ENCODE data around the gene DCP1B.

Gene DCP1B

GRCh38 chr12:1978078-1978862 lies 26.0 kb downstream of the DCP1B start:
- peaks cover 33% of the 10 kb centered on the region for H3K4me1 ChIP-seq (ENCODE audit: low read depth, poor library complexity, severe bottlenecking)
- TF ChIP-seq, protein P1, sequence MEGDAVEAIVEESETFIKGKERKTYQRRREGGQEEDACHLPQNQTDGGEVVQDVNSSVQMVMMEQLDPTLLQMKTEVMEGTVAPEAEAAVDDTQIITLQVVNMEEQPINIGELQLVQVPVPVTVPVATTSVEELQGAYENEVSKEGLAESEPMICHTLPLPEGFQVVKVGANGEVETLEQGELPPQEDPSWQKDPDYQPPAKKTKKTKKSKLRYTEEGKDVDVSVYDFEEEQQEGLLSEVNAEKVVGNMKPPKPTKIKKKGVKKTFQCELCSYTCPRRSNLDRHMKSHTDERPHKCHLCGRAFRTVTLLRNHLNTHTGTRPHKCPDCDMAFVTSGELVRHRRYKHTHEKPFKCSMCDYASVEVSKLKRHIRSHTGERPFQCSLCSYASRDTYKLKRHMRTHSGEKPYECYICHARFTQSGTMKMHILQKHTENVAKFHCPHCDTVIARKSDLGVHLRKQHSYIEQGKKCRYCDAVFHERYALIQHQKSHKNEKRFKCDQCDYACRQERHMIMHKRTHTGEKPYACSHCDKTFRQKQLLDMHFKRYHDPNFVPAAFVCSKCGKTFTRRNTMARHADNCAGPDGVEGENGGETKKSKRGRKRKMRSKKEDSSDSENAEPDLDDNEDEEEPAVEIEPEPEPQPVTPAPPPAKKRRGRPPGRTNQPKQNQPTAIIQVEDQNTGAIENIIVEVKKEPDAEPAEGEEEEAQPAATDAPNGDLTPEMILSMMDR (conservative IDR thresholded peaks at IDR 0.05; ENCODE audit: low read depth, low read length): no peak
- H3K79me2 ChIP-seq (ENCODE audit: insufficient read depth, low read depth): no peaks in the 10 kb centered on the region
- no peaks in the 10 kb centered on the region for H3K27me3 ChIP-seq (ENCODE audit: insufficient read depth, low read depth)
- peak overlapping the region; percentile 20; the same call in 1 of the 2 replicates for H3K27ac ChIP-seq
- H3K9ac ChIP-seq: 0 out of 2 replicates have a peak overlapping the region, but pooled peaks have one; percentile 21
- no peak overlapping the region for H3K4me3 ChIP-seq (IDR thresholded peaks at IDR 0.05; ENCODE audit: insufficient read depth, low read depth, low read length)
- H4K20me1 ChIP-seq (ENCODE audit: insufficient read depth): no peaks in the 10 kb centered on the region
- no peaks in the 10 kb centered on the region for H3K36me3 ChIP-seq (ENCODE audit: insufficient read depth)
- H2AFZ ChIP-seq (ENCODE audit: low read depth): no peak overlapping the region
- peak overlapping the region; percentile 38 for H3K4me2 ChIP-seq

DNA sequence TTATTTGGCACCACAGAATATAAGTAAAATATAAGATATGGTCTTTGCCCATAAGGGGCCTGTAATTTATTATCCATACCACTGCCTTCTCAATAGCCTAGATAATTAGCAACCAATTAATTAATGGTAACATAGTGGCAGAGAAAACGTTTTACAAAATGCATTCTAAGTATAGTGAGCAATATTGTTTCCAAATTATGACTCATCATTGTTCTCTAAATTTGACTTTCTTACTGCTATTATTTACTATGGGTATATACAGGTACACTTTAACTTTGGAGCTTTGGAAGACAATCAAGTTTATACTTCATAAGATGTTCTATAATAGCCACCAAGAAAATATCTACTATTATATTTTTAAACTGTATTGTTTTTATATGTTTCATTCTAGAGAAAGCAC lies 26.7 kb downstream of the DCP1B start:
- no peak overlapping the region for H2AFZ ChIP-seq (ENCODE audit: low read depth)
- peak overlapping the region; percentile 38 for H3K4me2 ChIP-seq
- H3K4me1 ChIP-seq (ENCODE audit: low read depth, poor library complexity, severe bottlenecking): peaks cover 28% of the 10 kb centered on the region
- peak overlapping the region; percentile 20; the same call in 1 of the 2 replicates for H3K27ac ChIP-seq
- H3K27me3 ChIP-seq (ENCODE audit: insufficient read depth, low read depth): no peaks in the 10 kb centered on the region
- no peaks in the 10 kb centered on the region for H3K79me2 ChIP-seq (ENCODE audit: insufficient read depth, low read depth)
- H3K4me3 ChIP-seq (IDR thresholded peaks at IDR 0.05; ENCODE audit: insufficient read depth, low read depth, low read length): no peak overlapping the region
- H3K36me3 ChIP-seq (ENCODE audit: insufficient read depth): no peaks in the 10 kb centered on the region
- H4K20me1 ChIP-seq (ENCODE audit: insufficient read depth): no peaks in the 10 kb centered on the region
- TF ChIP-seq, protein P1 (conservative IDR thresholded peaks at IDR 0.05; ENCODE audit: low read depth, low read length): no peak
- H3K9ac ChIP-seq: 0 out of 2 replicates have a peak overlapping the region, but pooled peaks have one; percentile 21

DNA sequence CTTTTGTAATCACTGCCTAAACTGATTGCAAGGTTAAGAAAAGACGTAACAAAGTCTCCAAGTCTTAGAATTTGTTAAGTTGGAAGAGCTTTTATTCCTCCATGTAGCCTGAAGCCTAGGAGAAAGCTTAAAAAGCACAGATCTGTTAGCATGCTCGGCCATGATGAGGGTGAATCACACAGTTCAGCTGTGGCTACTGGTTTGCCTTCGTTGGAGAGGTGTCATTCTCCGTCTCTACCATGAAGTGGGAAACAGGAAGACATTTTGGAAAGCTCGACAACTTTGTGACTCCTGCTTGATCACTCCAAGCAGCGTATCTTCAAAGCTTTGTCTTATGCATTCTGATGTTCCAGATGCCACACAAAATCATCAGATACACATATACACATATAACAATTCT lies 27.1 kb downstream of the DCP1B start:
- no peaks in the 10 kb centered on the region for H3K36me3 ChIP-seq (ENCODE audit: insufficient read depth)
- no peak overlapping the region for H2AFZ ChIP-seq (ENCODE audit: low read depth)
- no peaks in the 10 kb centered on the region for H3K79me2 ChIP-seq (ENCODE audit: insufficient read depth, low read depth)
- 0 out of 2 replicates have a peak overlapping the region, but pooled peaks have one; percentile 38 for H3K4me2 ChIP-seq
- H4K20me1 ChIP-seq (ENCODE audit: insufficient read depth): no peaks in the 10 kb centered on the region
- TF ChIP-seq, protein P1 (conservative IDR thresholded peaks at IDR 0.05; ENCODE audit: low read depth, low read length): no peak
- peaks cover 28% of the 10 kb centered on the region for H3K4me1 ChIP-seq (ENCODE audit: low read depth, poor library complexity, severe bottlenecking)
- no peaks in the 10 kb centered on the region for H3K27me3 ChIP-seq (ENCODE audit: insufficient read depth, low read depth)
- no peak overlapping the region for H3K4me3 ChIP-seq (IDR thresholded peaks at IDR 0.05; ENCODE audit: insufficient read depth, low read depth, low read length)
- no peak overlapping the region for H3K9ac ChIP-seq
- no peak overlapping the region for H3K27ac ChIP-seq

DNA sequence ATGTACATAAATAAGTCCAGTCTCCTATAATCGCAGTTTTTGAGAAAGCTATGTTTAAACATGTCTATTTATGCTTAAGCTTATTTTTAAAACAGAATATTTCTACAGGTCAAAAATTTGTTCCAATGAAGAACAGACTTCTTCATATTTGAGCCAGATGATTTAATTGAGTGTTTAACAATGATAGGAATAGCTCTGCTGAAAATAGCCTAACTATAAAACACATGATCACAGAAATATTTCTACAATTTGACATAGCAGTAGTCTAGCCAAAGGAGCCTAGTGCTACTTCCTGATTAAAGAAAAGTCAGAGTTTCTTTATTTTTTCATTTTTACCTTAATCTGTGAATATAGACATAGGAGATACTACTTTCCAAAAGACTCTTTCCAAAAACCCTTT lies 29.4 kb downstream of the DCP1B start:
- Histone ChIP-seq H3K4me2 (no peak overlapping the region), H2AFZ (ENCODE audit: low read depth) (no peak overlapping the region)
- TF ChIP-seq, protein P1 (conservative IDR thresholded peaks at IDR 0.05; ENCODE audit: low read depth, low read length): no peak

More for the DNA sequence above, 29.4 kb downstream of the DCP1B start:
- no peak overlapping the region for H3K27ac ChIP-seq
- no peak overlapping the region for H3K4me3 ChIP-seq (IDR thresholded peaks at IDR 0.05; ENCODE audit: insufficient read depth, low read depth, low read length)
- peaks cover 24% of the 10 kb centered on the region for H3K4me1 ChIP-seq (ENCODE audit: low read depth, poor library complexity, severe bottlenecking)
- H3K27me3 ChIP-seq (ENCODE audit: insufficient read depth, low read depth): no peaks in the 10 kb centered on the region
- no peak overlapping the region for H3K9ac ChIP-seq
- no peaks in the 10 kb centered on the region for H3K36me3 ChIP-seq (ENCODE audit: insufficient read depth)
- no peaks in the 10 kb centered on the region for H3K79me2 ChIP-seq (ENCODE audit: insufficient read depth, low read depth)
- H4K20me1 ChIP-seq (ENCODE audit: insufficient read depth): no peaks in the 10 kb centered on the region
